Measurements from ENCODE around the gene ASNSD1.

DNA sequence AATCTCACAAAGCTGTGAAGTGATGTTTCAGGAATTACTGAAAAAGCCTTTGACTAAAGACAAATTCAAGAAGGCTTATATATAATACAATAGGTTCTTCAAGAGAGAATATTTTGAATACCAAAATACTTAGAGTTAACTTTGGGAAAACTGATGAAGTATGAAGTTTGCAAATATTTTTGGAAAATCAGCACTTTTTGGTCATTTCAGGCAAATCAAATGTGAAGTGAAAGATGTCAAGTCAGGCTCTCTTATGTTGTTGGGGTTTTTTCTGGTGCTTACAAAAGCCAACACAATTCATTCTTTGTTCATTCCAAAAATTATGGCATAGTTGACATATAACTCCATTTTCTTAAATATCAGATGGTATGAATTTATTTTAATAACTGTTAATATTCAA, 14.7 kb upstream of the ASNSD1 start:
- TF ChIP-seq POLR2A (IDR thresholded peaks at IDR 0.05) (no peak), EP300 (IDR thresholded peaks at IDR 0.05) (no peak), CTCF (IDR thresholded peaks at IDR 0.05) (no peak)

Data from gastroesophageal sphincter (tissue), 3 donors.